CD14-positive monocyte (primary cell): Measurements from ENCODE around the gene PSKH1. TPM values are rescaled to one million over a fixed set of nuclear protein-coding genes. Genes with fewer than 3 reads are reported as not detected.

Experiments
- DNase-seq, 3 donors: peaks; one replicate each; pipeline ENCODE4 v3.0.0-alpha.2; 2011 to 2022
- H2AFZ ChIP-seq: 2 replicates; pipeline ENCODE4 v1.6.0; 2012; ENCODE audit warnings: mild to moderate bottlenecking, low read depth, low read length, inconsistent platforms; ENCODE audit not compliant: insufficient read depth, poor library complexity, severe bottlenecking
- H3K27ac ChIP-seq, 2 donors: 1 replicate in 1 of 2; 2 replicates in 1 of 2; pipeline ENCODE4 v1.5.1; 2012 to 2013; ENCODE audit warnings: low read length in 2 of 2, control low read depth in 1 of 2, inconsistent platforms in 1 of 2, low read depth in 1 of 2, mild to moderate bottlenecking in 1 of 2
- H3K27me3 ChIP-seq, 2 donors: one replicate each; pipeline versions ENCODE4 v1.6.0 to v1.6.1; 2011 to 2013; ENCODE audit warnings: low read length in 2 of 2; ENCODE audit not compliant: control insufficient read depth in 2 of 2, insufficient read depth in 2 of 2
- H3K36me3 ChIP-seq, 2 donors: replicated peaks in 1 of 2; 1 replicate in 1 of 2; 2 replicates in 1 of 2; pipeline versions ENCODE4 v1.5.1 to v1.6.1; 2012 to 2013; ENCODE audit warnings: low read length in 2 of 2, control low read depth in 1 of 2, inconsistent platforms in 1 of 2, mild to moderate bottlenecking in 1 of 2; ENCODE audit not compliant: insufficient read depth in 2 of 2, control insufficient read depth in 1 of 2
- H3K4me1 ChIP-seq, 2 donors: 1 replicate in 1 of 2; 2 replicates in 1 of 2; pipeline versions ENCODE4 v1.5.1 to v1.6.1; 2012 to 2013; ENCODE audit warnings: low read length in 2 of 2, control low read depth in 1 of 2, inconsistent platforms in 1 of 2, mild to moderate bottlenecking in 1 of 2, moderate library complexity in 1 of 2; ENCODE audit not compliant: insufficient read depth in 2 of 2, control insufficient read depth in 1 of 2
- H3K4me2 ChIP-seq: replicated peaks from 2 replicates; pipeline ENCODE3; 2012; ENCODE audit warnings: low read length, moderate library complexity, mild to moderate bottlenecking; ENCODE audit not compliant: poor library complexity, severe bottlenecking; ENCODE audit errors: extremely low read depth
- H3K4me3 ChIP-seq, 3 experiments: fragments of 200-600 bp in 1 of 3; sonication (generic) in 1 of 3; replicated peaks in 1 of 3; 1 replicate in 2 of 3; 2 replicates in 1 of 3; pipeline ENCODE4 v1.5.1; 2011 to 2013; ENCODE audit warnings: low read length in 3 of 3, mild to moderate bottlenecking in 3 of 3, control low read depth in 2 of 3, low read depth in 2 of 3, inconsistent platforms in 1 of 3, moderate library complexity in 1 of 3
- H3K79me2 ChIP-seq: 2 replicates; pipeline ENCODE4 v1.6.0; 2012; ENCODE audit warnings: mild to moderate bottlenecking, control low read depth, inconsistent platforms, low read length, moderate library complexity; ENCODE audit not compliant: insufficient read depth
- H3K9ac ChIP-seq: 2 replicates; pipeline ENCODE4 v1.6.0; 2017; ENCODE audit warnings: low read length, mild to moderate bottlenecking; ENCODE audit not compliant: insufficient read depth, poor library complexity, severe bottlenecking
- H3K9me3 ChIP-seq, 2 donors: replicated peaks in 1 of 2; 1 replicate in 1 of 2; 2 replicates in 1 of 2; pipeline versions ENCODE4 v1.5.1 to v1.6.1; 2012 to 2013; ENCODE audit warnings: low read length in 2 of 2, control low read depth in 1 of 2; ENCODE audit not compliant: control insufficient read depth in 1 of 2, insufficient read depth in 1 of 2
- H4K20me1 ChIP-seq: 2 replicates; pipeline ENCODE4 v1.6.0; 2012; ENCODE audit warnings: mild to moderate bottlenecking, low read length, control low read depth, moderate library complexity; ENCODE audit not compliant: insufficient read depth
- H3K27ac Mint-ChIP-seq, 7 donors: one replicate each; pipeline ENCODE4 v1.8.0; 2020; ENCODE audit warnings: mild to moderate bottlenecking in 7 of 7, mixed read lengths in 7 of 7, moderate library complexity in 6 of 7, inconsistent platforms in 2 of 7
- H3K27me3 Mint-ChIP-seq, 3 donors: one replicate each; pipeline ENCODE4 v1.8.0; 2021 to 2022; ENCODE audit warnings: low read depth in 3 of 3, mild to moderate bottlenecking in 3 of 3, mixed read lengths in 3 of 3, moderate library complexity in 3 of 3, inconsistent platforms in 1 of 3
- H3K36me3 Mint-ChIP-seq, 2 donors: one replicate each; pipeline ENCODE4 v1.8.0; 2020; ENCODE audit warnings: mixed read lengths in 2 of 2, inconsistent platforms in 1 of 2, mild to moderate bottlenecking in 1 of 2
- H3K4me1 Mint-ChIP-seq: one replicate; pipeline ENCODE4 v1.8.0; 2020; ENCODE audit warnings: mild to moderate bottlenecking, mixed read lengths
- H3K4me3 Mint-ChIP-seq, 2 donors: one replicate each; pipeline ENCODE4 v1.8.0; 2020; ENCODE audit warnings: mild to moderate bottlenecking in 2 of 2, mixed read lengths in 2 of 2, moderate library complexity in 1 of 2
- H3K9me3 Mint-ChIP-seq, 7 donors: one replicate each; pipeline ENCODE4 v1.8.0; 2020 to 2022; ENCODE audit warnings: mixed read lengths in 7 of 7, mild to moderate bottlenecking in 6 of 7, moderate library complexity in 6 of 7, inconsistent platforms in 2 of 7
- CTCF ChIP-seq: fragments of 200-600 bp; IDR thresholded peaks from one replicate; pipeline ENCODE4 v1.8.0; 2022; ENCODE audit warnings: antibody characterized with exemption, mild to moderate bottlenecking
- WGBS: methylation state at CpG from one replicate; pipeline ENCODE4 v1.1.5; 2013; ENCODE audit warnings: missing lambda C conversion rate; ENCODE audit not compliant: insufficient coverage; 5-methylcytosine and 5-hydroxymethylcytosine counted together
- intact Hi-C, 2 donors: fragments of 100-400 bp; cut with micrococcal nuclease; formaldehyde crosslinking; loops; one replicate each; pipeline versions ENCODE4 v1.15.0 to v1.15.1; 2023
- polyA plus RNA-seq, 3 donors: library from polyadenylated mRNA; depleted of rRNA in 1 of 3; unstranded in 2 of 3; stranded (reverse) in 1 of 3; fragments of 300-500 nt in 2 of 3; fragments of >200 nt in 1 of 3; fragmentation: Illumina TruSeq in 2 of 3; gene quantifications; 1 replicate in 2 of 3; 2 replicates in 1 of 3; pipeline ENCODE4 v1.2.3, GENCODE V29; 2012 to 2021

The PSKH1 gene
- polyA plus RNA-seq, 3 donors, result 11.0 to 19.7 (median 16.8) TPM

GRCh38 chr16:67951485-67951884, 58.4 kb downstream of the PSKH1 start:
- Mint-ChIP-seq H3K4me1 (no peaks in the 10 kb centered on the region), H3K27ac (no peak overlapping the region), H3K36me3 (peaks cover 54 to 88% of the 10 kb centered on the region in 2 donors), H3K4me3 (no peak overlapping the region), H3K27me3 (peaks cover 0 to 2% (median 0%) of the 10 kb centered on the region in 3 donors), H3K9me3 (no peaks in the 10 kb centered on the region)
- Histone ChIP-seq H2AFZ (no peak overlapping the region), H3K4me3 (no peak overlapping the region), H3K4me1 (no peaks in the 10 kb centered on the region), H3K9ac (no peak overlapping the region), H3K27me3 (no peaks in the 10 kb centered on the region), H4K20me1 (no peaks in the 10 kb centered on the region), H3K9me3 (no peaks in the 10 kb centered on the region), H3K4me2 (no peak overlapping the region), H3K27ac (no peak overlapping the region), H3K36me3 (peaks cover 70 to 88% of the 10 kb centered on the region in 2 donors), H3K79me2 (no peaks in the 10 kb centered on the region)
- 97% methylated on average over 12 of the region's 12 CpGs for WGBS
- intact Hi-C loops, result no loop called here
- TF ChIP-seq CTCF, result no peak
- no peak for DNase-seq

GRCh38 chr16:67953641-67954375, 60.8 kb downstream of the PSKH1 start:
- peak overlapping the region in 1 of 7 donors; percentile 17 for H3K27ac Mint-ChIP-seq
- H3K36me3 ChIP-seq, result peaks cover 61 to 80% of the 10 kb centered on the region in 2 donors
- H3K4me2 ChIP-seq, result no peak overlapping the region
- no peaks in the 10 kb centered on the region for H3K4me1 ChIP-seq
- no peaks in the 10 kb centered on the region for H4K20me1 ChIP-seq
- DNase-seq, result no peak
- intact Hi-C loops, result no loop called here
- no peak overlapping the region for H3K4me3 ChIP-seq
- 100% methylated on average over 1 of the region's 8 CpGs for WGBS
- no peaks in the 10 kb centered on the region for H3K27me3 ChIP-seq
- H3K27ac ChIP-seq, result no peak overlapping the region
- H3K9me3 ChIP-seq, result no peaks in the 10 kb centered on the region
- H3K4me3 Mint-ChIP-seq, result no peak overlapping the region
- H3K79me2 ChIP-seq, result no peaks in the 10 kb centered on the region
- no peak overlapping the region for H2AFZ ChIP-seq
- H3K4me1 Mint-ChIP-seq, result no peaks in the 10 kb centered on the region
- H3K36me3 Mint-ChIP-seq, result peaks cover 55 to 82% of the 10 kb centered on the region in 2 donors
- no peak overlapping the region for H3K9ac ChIP-seq
- no peaks in the 10 kb centered on the region for H3K9me3 Mint-ChIP-seq
- no peak for TF ChIP-seq CTCF
- peaks cover 0 to 2% (median 0%) of the 10 kb centered on the region in 3 donors for H3K27me3 Mint-ChIP-seq
